NCI-H2029 treated with DMSO at 0.1 percent for 48 hours (cell line): ENCODE results near the gene PSMD3.
"Not testable (repeated sequence)": the region's sequence is repeated elsewhere in the genome, so short reads cannot be mapped to it uniquely, and the experiment has no call there.

Experiments used
- DNase-seq: peaks from one replicate; lab custom pipeline; 2025; lab: John Stamatoyannopoulos, UW

The PSMD3 gene

GRCh38 chr17:39980351-39981206, at the start of gene PSMD3:
Gene PSMD3, plus strand, starts transcription at chr17:39980807. Its CDS starts 164 bp downstream, at chr17:39980971.
- DNase-seq, result peak; percentile 94

- DNase-seq, result no peak
Observed at GRCh38 chr17:39933912-39934311, 46.7 kb upstream of the PSMD3 start.

GRCh38 chr17:39934324-39934723, 46.3 kb upstream of the PSMD3 start:
- DNase-seq, result no peak

- no peak for DNase-seq
Observed at GRCh38 chr17:39935909-39936308, 44.7 kb upstream of the PSMD3 start.

- DNase-seq, result no peak
Observed at GRCh38 chr17:39937447-39937846, 43.2 kb upstream of the PSMD3 start.

- no peak for DNase-seq
Observed at GRCh38 chr17:39938140-39938869, 42.3 kb upstream of the PSMD3 start.

- no peak for DNase-seq
Observed at GRCh38 chr17:39939106-39939505, 41.5 kb upstream of the PSMD3 start.

GRCh38 chr17:39939588-39940419, 40.8 kb upstream of the PSMD3 start:
- no peak for DNase-seq

GRCh38 chr17:39943702-39944392, 36.8 kb upstream of the PSMD3 start:
- DNase-seq, result peak; percentile 18

GRCh38 chr17:39944393-39944711, 36.3 kb upstream of the PSMD3 start:
- no peak for DNase-seq

GRCh38 chr17:39946551-39947330, 33.9 kb upstream of the PSMD3 start:
- no peak for DNase-seq

- not testable (repeated sequence) for DNase-seq
Observed at GRCh38 chr17:39948489-39948828, 32.1 kb upstream of the PSMD3 start.

- no peak for DNase-seq
Observed at GRCh38 chr17:39949028-39949427, 31.6 kb upstream of the PSMD3 start.

GRCh38 chr17:39950871-39951348, 29.7 kb upstream of the PSMD3 start:
- no peak for DNase-seq

- no peak for DNase-seq
Observed at GRCh38 chr17:39951924-39952679, 28.5 kb upstream of the PSMD3 start.

- peak; percentile 62 for DNase-seq
Observed at GRCh38 chr17:39952680-39953470, 27.7 kb upstream of the PSMD3 start.

- DNase-seq, result no peak
Observed at GRCh38 chr17:39953471-39953888, 27.1 kb upstream of the PSMD3 start.

- DNase-seq, result no peak
Observed at GRCh38 chr17:39954876-39955275, 25.7 kb upstream of the PSMD3 start.

- no peak for DNase-seq
Observed at GRCh38 chr17:39955726-39956225, 24.8 kb upstream of the PSMD3 start.
